Measurements from ENCODE around the gene METTL17. TPM values are rescaled to one million over a fixed set of nuclear protein-coding genes. Genes with fewer than 3 reads are reported as not detected.
A peak's percentile ranks its signal among the peaks of the same experiment; 100 is the strongest.

Gene METTL17
- total and polyA plus RNA-seq, 2 of the 13 experiments (the other 11 are each of a cell fraction or from before 2014, with no cell fraction given), result 122 to 199 TPM

DNA sequence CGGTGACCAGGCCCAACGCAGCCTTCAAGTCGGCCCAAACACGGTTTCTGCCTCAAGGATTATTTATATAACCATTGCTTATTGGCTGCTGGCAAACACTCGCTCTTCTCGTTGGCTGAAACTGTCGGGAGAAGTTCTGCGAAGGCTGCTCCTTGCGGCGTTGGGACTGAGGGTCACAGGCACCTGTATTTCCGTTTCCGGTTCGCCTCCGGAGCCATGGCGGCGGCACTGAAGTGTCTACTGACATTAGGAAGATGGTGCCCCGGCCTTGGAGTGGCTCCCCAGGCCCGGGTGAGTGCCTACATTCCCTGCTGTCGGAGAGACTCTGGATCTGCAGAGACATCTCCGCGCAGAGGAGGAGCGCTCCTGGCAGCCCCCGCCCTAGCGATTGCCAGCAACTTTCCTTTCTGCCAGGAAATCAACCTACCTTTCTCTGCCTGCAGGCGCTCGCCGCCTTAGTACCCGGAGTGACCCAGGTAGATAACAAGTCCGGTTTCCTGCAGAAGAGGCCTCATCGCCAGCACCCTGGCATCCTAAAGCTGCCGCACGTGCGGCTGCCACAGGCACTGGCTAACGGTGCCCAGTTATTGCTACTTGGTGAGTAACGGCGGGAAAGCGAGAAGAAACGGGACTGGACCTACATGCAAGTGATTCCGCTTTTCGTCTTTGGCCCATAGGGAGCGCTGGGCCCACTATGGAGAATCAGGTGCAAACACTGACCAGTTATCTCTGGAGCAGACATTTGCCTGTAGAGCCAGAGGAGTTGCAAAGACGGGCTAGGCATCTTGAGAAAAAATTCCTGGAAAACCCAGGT, at the start of gene METTL17 (continued):
- 0 out of 2 replicates have a peak, but pooled peaks have one; percentile 11 for TF ChIP-seq HMG20B (CRISPR knock-in tag; conservative IDR thresholded peaks at IDR 0.05)
- TF ChIP-seq ZFY (CRISPR knock-in tag; IDR thresholded peaks at IDR 0.05), result peak; percentile 97
- TF ChIP-seq, protein P1, sequence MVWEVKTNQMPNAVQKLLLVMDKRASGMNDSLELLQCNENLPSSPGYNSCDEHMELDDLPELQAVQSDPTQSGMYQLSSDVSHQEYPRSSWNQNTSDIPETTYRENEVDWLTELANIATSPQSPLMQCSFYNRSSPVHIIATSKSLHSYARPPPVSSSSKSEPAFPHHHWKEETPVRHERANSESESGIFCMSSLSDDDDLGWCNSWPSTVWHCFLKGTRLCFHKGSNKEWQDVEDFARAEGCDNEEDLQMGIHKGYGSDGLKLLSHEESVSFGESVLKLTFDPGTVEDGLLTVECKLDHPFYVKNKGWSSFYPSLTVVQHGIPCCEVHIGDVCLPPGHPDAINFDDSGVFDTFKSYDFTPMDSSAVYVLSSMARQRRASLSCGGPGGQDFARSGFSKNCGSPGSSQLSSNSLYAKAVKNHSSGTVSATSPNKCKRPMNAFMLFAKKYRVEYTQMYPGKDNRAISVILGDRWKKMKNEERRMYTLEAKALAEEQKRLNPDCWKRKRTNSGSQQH (CRISPR knock-in tag; IDR thresholded peaks at IDR 0.05; ENCODE audit: low read depth), result peak; percentile 78; the same call in 1 of the 2 replicates
- no peak for TF ChIP-seq ZNF329 (CRISPR knock-in tag; IDR thresholded peaks at IDR 0.05; ENCODE audit: low read depth)
- TF ChIP-seq SAFB2 (CRISPR knock-in tag; IDR thresholded peaks at IDR 0.05; ENCODE audit: borderline replicate concordance, low read depth), result no peak
- peak; percentile 94 for TF ChIP-seq KAT8 (CRISPR knock-in tag; IDR thresholded peaks at IDR 0.05)
- TF ChIP-seq ZNF282 (IDR thresholded peaks at IDR 0.05; ENCODE audit: partially characterized antibody), result no peak
- TF ChIP-seq, protein P2, sequence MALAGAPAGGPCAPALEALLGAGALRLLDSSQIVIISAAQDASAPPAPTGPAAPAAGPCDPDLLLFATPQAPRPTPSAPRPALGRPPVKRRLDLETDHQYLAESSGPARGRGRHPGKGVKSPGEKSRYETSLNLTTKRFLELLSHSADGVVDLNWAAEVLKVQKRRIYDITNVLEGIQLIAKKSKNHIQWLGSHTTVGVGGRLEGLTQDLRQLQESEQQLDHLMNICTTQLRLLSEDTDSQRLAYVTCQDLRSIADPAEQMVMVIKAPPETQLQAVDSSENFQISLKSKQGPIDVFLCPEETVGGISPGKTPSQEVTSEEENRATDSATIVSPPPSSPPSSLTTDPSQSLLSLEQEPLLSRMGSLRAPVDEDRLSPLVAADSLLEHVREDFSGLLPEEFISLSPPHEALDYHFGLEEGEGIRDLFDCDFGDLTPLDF (CRISPR knock-in tag; IDR thresholded peaks at IDR 0.05), result peak; percentile 71; the same call in 1 of the 2 replicates
- TF ChIP-seq ZFAT (CRISPR knock-in tag; conservative IDR thresholded peaks at IDR 0.05), result no peak
- TF ChIP-seq CHD4 (IDR thresholded peaks at IDR 0.05; ENCODE audit: borderline replicate concordance, low read length), result no peak
- TF ChIP-seq NFKBIZ (CRISPR knock-in tag; IDR thresholded peaks at IDR 0.05), result no peak
- TF ChIP-seq, protein P3, sequence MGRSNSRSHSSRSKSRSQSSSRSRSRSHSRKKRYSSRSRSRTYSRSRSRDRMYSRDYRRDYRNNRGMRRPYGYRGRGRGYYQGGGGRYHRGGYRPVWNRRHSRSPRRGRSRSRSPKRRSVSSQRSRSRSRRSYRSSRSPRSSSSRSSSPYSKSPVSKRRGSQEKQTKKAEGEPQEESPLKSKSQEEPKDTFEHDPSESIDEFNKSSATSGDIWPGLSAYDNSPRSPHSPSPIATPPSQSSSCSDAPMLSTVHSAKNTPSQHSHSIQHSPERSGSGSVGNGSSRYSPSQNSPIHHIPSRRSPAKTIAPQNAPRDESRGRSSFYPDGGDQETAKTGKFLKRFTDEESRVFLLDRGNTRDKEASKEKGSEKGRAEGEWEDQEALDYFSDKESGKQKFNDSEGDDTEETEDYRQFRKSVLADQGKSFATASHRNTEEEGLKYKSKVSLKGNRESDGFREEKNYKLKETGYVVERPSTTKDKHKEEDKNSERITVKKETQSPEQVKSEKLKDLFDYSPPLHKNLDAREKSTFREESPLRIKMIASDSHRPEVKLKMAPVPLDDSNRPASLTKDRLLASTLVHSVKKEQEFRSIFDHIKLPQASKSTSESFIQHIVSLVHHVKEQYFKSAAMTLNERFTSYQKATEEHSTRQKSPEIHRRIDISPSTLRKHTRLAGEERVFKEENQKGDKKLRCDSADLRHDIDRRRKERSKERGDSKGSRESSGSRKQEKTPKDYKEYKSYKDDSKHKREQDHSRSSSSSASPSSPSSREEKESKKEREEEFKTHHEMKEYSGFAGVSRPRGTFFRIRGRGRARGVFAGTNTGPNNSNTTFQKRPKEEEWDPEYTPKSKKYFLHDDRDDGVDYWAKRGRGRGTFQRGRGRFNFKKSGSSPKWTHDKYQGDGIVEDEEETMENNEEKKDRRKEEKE (IDR thresholded peaks at IDR 0.05), result no peak
- TF ChIP-seq, protein P4, sequence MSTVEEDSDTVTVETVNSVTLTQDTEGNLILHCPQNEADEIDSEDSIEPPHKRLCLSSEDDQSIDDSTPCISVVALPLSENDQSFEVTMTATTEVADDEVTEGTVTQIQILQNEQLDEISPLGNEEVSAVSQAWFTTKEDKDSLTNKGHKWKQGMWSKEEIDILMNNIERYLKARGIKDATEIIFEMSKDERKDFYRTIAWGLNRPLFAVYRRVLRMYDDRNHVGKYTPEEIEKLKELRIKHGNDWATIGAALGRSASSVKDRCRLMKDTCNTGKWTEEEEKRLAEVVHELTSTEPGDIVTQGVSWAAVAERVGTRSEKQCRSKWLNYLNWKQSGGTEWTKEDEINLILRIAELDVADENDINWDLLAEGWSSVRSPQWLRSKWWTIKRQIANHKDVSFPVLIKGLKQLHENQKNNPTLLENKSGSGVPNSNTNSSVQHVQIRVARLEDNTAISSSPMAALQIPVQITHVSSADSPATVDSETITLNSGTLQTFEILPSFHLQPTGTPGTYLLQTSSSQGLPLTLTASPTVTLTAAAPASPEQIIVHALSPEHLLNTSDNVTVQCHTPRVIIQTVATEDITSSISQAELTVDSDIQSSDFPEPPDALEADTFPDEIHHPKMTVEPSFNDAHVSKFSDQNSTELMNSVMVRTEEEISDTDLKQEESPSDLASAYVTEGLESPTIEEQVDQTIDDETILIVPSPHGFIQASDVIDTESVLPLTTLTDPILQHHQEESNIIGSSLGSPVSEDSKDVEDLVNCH (CRISPR knock-in tag; IDR thresholded peaks at IDR 0.05), result no peak
- TF ChIP-seq, protein P5, sequence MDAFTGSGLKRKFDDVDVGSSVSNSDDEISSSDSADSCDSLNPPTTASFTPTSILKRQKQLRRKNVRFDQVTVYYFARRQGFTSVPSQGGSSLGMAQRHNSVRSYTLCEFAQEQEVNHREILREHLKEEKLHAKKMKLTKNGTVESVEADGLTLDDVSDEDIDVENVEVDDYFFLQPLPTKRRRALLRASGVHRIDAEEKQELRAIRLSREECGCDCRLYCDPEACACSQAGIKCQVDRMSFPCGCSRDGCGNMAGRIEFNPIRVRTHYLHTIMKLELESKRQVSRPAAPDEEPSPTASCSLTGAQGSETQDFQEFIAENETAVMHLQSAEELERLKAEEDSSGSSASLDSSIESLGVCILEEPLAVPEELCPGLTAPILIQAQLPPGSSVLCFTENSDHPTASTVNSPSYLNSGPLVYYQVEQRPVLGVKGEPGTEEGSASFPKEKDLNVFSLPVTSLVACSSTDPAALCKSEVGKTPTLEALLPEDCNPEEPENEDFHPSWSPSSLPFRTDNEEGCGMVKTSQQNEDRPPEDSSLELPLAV (CRISPR knock-in tag; conservative IDR thresholded peaks at IDR 0.05; ENCODE audit: low read depth), result no peak
- peak; percentile 98 for TF ChIP-seq ZNF501 (CRISPR knock-in tag; IDR thresholded peaks at IDR 0.05)
- TF ChIP-seq, protein P6, sequence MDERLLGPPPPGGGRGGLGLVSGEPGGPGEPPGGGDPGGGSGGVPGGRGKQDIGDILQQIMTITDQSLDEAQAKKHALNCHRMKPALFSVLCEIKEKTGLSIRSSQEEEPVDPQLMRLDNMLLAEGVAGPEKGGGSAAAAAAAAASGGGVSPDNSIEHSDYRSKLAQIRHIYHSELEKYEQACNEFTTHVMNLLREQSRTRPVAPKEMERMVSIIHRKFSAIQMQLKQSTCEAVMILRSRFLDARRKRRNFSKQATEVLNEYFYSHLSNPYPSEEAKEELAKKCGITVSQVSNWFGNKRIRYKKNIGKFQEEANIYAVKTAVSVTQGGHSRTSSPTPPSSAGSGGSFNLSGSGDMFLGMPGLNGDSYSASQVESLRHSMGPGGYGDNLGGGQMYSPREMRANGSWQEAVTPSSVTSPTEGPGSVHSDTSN (CRISPR knock-in tag; IDR thresholded peaks at IDR 0.05), result no peak
- TF ChIP-seq ONECUT2 (CRISPR knock-in tag; IDR thresholded peaks at IDR 0.05), result no peak
- no peak; the same call in 1 of the 2 replicates for TF ChIP-seq ZFP37 (CRISPR knock-in tag; IDR thresholded peaks at IDR 0.05; ENCODE audit: borderline replicate concordance)
- TF ChIP-seq ZNF841 (CRISPR knock-in tag; IDR thresholded peaks at IDR 0.05; ENCODE audit: borderline replicate concordance), result no peak

All from HepG2 (cell line).